Testis (tissue), 2 donors: ENCODE measurements around the gene VWF.
A peak's percentile ranks its signal among the peaks of the same experiment; 100 is the strongest.

Experiments
- CTCF ChIP-seq, 3 experiments: fragments of 450-650 bp in 2 of 3; fragments of 200-600 bp in 1 of 3; sonication (generic) in 1 of 3; IDR thresholded peaks; one replicate each; pipeline ENCODE4 v1.5.1; 2016 to 2019; ENCODE audit warnings: antibody characterized with exemption in 3 of 3, mild to moderate bottlenecking in 2 of 3, moderate library complexity in 1 of 3
- POLR2A ChIP-seq: fragments of 450-650 bp; IDR thresholded peaks from one replicate; pipeline ENCODE4 v1.6.1; 2017; ENCODE audit warnings: antibody characterized with exemption, mild to moderate bottlenecking, moderate library complexity

- TF ChIP-seq POLR2A (no peak), CTCF (IDR thresholded peaks at IDR 0.05) (peak; percentile 74 to 96 (median 91))
These were observed 84.4 kb downstream of the VWF start for GRCh38 chr12:6039894-6040601.
